LNCaP clone FGC (cell line): ENCODE data around the gene MCRIP1.

Source experiments
- DNase-seq: peaks from one replicate; pipeline ENCODE4 v3.0.0-alpha.2; 2011; ENCODE audit warnings: low read depth
- H3K4me3 ChIP-seq: 2 replicates; pipeline ENCODE4 v1.5.1; 2011; ENCODE audit warnings: mild to moderate bottlenecking, low read depth, low read length, control low read depth
- TF ChIP-seq, protein P1 (sequence below): IDR thresholded peaks from 2 replicates; pipeline ENCODE4 v1.5.1; 2012; ENCODE audit warnings: mild to moderate bottlenecking; ENCODE audit not compliant: control insufficient read depth, insufficient read depth; ENCODE audit errors: extremely low read depth

The MCRIP1 gene

GRCh38 chr17:81870131-81870980, 37.3 kb upstream of the MCRIP1 start:
- no peak for DNase-seq
- TF ChIP-seq, protein P1, sequence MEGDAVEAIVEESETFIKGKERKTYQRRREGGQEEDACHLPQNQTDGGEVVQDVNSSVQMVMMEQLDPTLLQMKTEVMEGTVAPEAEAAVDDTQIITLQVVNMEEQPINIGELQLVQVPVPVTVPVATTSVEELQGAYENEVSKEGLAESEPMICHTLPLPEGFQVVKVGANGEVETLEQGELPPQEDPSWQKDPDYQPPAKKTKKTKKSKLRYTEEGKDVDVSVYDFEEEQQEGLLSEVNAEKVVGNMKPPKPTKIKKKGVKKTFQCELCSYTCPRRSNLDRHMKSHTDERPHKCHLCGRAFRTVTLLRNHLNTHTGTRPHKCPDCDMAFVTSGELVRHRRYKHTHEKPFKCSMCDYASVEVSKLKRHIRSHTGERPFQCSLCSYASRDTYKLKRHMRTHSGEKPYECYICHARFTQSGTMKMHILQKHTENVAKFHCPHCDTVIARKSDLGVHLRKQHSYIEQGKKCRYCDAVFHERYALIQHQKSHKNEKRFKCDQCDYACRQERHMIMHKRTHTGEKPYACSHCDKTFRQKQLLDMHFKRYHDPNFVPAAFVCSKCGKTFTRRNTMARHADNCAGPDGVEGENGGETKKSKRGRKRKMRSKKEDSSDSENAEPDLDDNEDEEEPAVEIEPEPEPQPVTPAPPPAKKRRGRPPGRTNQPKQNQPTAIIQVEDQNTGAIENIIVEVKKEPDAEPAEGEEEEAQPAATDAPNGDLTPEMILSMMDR = no peak
- peak overlapping the region; percentile 83 for H3K4me3 ChIP-seq

- peak overlapping the region; percentile 83 for H3K4me3 ChIP-seq
- TF ChIP-seq, protein P1 = peak; percentile 45
- DNase-seq = no peak
Measured at GRCh38 chr17:81869221-81870130, 36.4 kb upstream of the MCRIP1 start.

DNA sequence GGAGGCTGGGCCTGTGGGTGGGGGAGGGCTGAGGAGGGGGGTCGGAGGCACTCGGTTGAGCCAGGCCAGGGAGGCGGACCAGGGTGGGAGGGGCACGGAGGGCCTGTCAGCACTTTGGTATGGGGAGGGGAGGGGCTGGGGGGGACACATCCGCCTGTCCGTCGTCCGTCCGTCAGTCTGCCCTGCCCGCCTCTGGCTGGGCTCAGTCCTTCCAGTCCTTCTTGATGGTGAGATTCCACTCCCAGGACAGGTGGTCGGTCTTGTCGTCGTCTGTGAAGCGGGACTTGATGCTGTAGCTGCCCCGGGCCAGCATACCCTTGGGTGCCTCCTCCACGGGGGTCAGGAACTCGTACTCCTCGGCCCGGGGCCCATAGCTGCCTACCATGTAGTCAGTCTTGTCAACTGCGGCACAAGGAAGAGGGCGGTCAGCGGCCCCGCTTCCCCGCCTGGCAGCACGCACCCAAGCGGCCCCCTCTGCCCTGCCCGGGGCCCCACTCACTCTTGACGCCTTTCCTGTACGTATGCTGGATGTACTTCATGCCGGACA, 35.7 kb upstream of the MCRIP1 start:
- peak overlapping the region; percentile 83 for H3K4me3 ChIP-seq
- TF ChIP-seq, protein P1 = no peak
- DNase-seq = no peak

DNA sequence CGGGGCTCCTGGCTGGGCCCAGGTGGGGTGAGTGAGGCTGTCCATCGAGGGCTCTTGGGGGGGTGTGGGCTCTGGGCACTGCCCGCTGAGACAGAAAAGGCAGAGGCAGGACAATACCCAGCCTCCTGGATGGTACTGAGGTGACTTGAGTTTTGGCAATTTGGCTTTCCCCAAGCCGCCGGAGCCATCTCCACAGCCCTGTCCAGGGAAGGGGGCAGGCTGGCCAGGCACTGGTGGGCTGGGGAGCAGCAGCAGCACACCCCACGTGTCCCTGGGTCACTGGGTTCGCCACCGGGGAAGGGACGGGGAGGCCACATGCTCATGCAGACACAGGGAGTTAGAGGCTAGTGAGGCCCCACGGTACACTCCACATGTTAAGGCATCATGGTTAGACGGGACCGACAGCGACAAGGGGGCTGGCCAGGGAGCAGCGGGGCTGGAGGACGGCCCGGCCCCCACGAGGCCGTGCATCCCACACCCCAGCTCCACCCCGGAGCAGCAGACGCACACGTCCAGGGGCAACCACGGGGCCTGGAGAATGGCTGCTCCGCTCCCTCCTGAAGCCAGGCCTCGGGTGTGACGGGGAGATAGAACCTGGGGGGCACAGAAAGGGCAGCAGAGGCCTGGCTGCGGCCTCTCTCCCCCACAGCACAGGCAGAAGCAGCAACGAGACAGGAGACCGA, 35.0 kb upstream of the MCRIP1 start:
- DNase-seq = no peak
- no peak overlapping the region for H3K4me3 ChIP-seq
- TF ChIP-seq, protein P1 = no peak

DNA sequence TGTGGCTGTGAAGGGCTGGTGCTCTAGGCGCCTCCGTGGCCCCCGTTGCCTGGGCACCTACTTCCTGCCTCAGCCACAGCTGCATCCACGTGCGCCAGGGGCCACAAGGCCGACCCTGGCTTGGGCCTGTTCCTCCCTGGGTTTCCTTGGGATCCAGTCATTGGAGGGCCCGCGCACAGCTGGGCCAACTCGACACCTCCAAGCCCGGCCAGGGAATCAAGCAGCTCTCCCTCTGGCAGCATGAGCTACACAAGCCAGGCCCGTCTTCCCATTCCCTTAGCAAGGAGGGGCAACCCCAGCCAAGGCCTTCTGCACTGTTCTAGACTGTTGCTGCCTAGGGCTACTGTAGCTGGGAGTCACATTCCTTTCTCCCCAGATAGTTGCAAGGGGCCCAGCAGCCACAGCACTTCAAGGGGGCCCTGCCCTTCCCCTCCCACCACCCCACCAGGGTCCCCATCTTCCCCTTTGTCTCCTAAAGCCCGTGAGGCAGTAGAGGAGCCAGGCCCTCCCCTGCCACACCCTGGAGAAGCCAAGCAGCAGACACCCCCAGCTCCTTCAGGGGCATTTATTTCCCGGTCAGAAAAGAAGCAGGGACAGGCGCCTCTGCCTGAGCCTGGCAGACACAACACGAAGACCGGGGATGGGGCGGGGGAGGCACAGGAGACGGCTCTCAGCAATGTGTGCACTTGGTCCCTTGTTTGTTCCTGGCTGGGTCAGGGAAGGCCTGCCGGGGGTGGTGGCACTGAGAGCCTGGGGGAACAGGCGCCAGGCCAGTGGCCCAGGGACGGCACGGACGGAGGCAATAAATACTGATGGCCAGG, 34.3 kb upstream of the MCRIP1 start:
- TF ChIP-seq, protein P1 = no peak
- H3K4me3 ChIP-seq = no peak overlapping the region
- DNase-seq = no peak
